DOHH2 (cell line): ENCODE data around the gene TEX36.

Experiments
- H3F3A ChIP-seq: fragments of 200-600 bp; sonication (generic), shearing (Covaris generic); 2 replicates; pipeline ENCODE4 v1.6.0; 2016; ENCODE audit warnings: antibody characterized with exemption, mild to moderate bottlenecking; ENCODE audit not compliant: control insufficient read depth, insufficient read depth
- H3K27ac ChIP-seq: fragments of 200-600 bp; sonication (generic); 2 replicates; pipeline ENCODE4 v1.5.1; 2014; ENCODE audit warnings: low read depth, mild to moderate bottlenecking, low read length, moderate library complexity
- H3K27me3 ChIP-seq: fragments of 200-600 bp; sonication (generic); 2 replicates; pipeline ENCODE4 v1.6.1; 2014; ENCODE audit warnings: mild to moderate bottlenecking, low read length, mixed read lengths; ENCODE audit not compliant: control insufficient read depth
- H3K36me3 ChIP-seq: fragments of 200-600 bp; sonication (generic); 2 replicates; pipeline ENCODE4 v1.6.1; 2014; ENCODE audit warnings: mild to moderate bottlenecking, low read length, moderate library complexity, mixed read lengths; ENCODE audit not compliant: control insufficient read depth
- H3K4me1 ChIP-seq: fragments of 200-600 bp; sonication (generic); 2 replicates; pipeline ENCODE4 v1.6.1; 2014; ENCODE audit warnings: mild to moderate bottlenecking, low read length, mixed read lengths; ENCODE audit not compliant: control insufficient read depth
- H3K4me2 ChIP-seq: fragments of 200-600 bp; sonication (generic); 2 replicates; pipeline ENCODE4 v1.6.0; 2014; ENCODE audit warnings: mild to moderate bottlenecking, low read length, moderate library complexity
- H3K4me3 ChIP-seq: fragments of 200-600 bp; sonication (generic); 2 replicates; pipeline ENCODE4 v1.5.1; 2014; ENCODE audit warnings: mild to moderate bottlenecking, low read length, mixed read lengths
- H3K79me2 ChIP-seq: fragments of 200-600 bp; sonication (generic); 2 replicates; pipeline ENCODE4 v1.6.1; 2014; ENCODE audit warnings: mild to moderate bottlenecking, low read length, mixed read lengths; ENCODE audit not compliant: control insufficient read depth
- H3K9me2 ChIP-seq: fragments of 200-600 bp; sonication (generic); replicated peaks from 2 replicates; pipeline ENCODE4 v1.6.1; 2014; ENCODE audit warnings: mild to moderate bottlenecking, low read length, mixed read lengths; ENCODE audit not compliant: control insufficient read depth
- H3K9me3 ChIP-seq: fragments of 200-600 bp; sonication (generic); 2 replicates; pipeline ENCODE4 v1.6.1; 2014; ENCODE audit warnings: antibody characterized with exemption, low read length, mixed read lengths; ENCODE audit not compliant: control insufficient read depth, insufficient read depth
- H4K20me1 ChIP-seq: fragments of 200-600 bp; sonication (generic); 2 replicates; pipeline ENCODE4 v1.6.0; 2014; ENCODE audit warnings: low read depth, mild to moderate bottlenecking, antibody characterized with exemption, low read length, moderate library complexity; ENCODE audit not compliant: control insufficient read depth, insufficient read depth
- EZH2phosphoT487 ChIP-seq: fragments of 200-600 bp; sonication (generic); IDR thresholded peaks from 2 replicates; pipeline ENCODE4 v1.6.1; 2017; ENCODE audit warnings: borderline replicate concordance, mild to moderate bottlenecking, antibody characterized with exemption, low read length, moderate library complexity, mixed read lengths
- TF ChIP-seq, protein P1 (sequence below): fragments of 200-600 bp; sonication (generic); IDR thresholded peaks from one replicate; pipeline ENCODE4 v1.5.1; 2014; ENCODE audit warnings: antibody characterized with exemption, mild to moderate bottlenecking, low read depth, low read length; ENCODE audit not compliant: poor library complexity, severe bottlenecking

TEX36 gene

GRCh38 chr10:125641398-125641797 is 41.6 kb downstream of the TEX36 start:
- Histone ChIP-seq H3K36me3 (no peaks in the 10 kb centered on the region), H3K9me3 (no peaks in the 10 kb centered on the region), H3K27ac (no peak overlapping the region), H3K79me2 (no peaks in the 10 kb centered on the region), H3K4me1 (no peaks in the 10 kb centered on the region), H3F3A (no peaks in the 10 kb centered on the region), H4K20me1 (no peaks in the 10 kb centered on the region), H3K27me3 (no peaks in the 10 kb centered on the region), H3K4me3 (no peak overlapping the region), H3K9me2 (no peaks in the 10 kb centered on the region), H3K4me2 (no peak overlapping the region)
- TF ChIP-seq, protein P1, sequence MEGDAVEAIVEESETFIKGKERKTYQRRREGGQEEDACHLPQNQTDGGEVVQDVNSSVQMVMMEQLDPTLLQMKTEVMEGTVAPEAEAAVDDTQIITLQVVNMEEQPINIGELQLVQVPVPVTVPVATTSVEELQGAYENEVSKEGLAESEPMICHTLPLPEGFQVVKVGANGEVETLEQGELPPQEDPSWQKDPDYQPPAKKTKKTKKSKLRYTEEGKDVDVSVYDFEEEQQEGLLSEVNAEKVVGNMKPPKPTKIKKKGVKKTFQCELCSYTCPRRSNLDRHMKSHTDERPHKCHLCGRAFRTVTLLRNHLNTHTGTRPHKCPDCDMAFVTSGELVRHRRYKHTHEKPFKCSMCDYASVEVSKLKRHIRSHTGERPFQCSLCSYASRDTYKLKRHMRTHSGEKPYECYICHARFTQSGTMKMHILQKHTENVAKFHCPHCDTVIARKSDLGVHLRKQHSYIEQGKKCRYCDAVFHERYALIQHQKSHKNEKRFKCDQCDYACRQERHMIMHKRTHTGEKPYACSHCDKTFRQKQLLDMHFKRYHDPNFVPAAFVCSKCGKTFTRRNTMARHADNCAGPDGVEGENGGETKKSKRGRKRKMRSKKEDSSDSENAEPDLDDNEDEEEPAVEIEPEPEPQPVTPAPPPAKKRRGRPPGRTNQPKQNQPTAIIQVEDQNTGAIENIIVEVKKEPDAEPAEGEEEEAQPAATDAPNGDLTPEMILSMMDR: no peak
- no peak for TF ChIP-seq EZH2phosphoT487

DNA sequence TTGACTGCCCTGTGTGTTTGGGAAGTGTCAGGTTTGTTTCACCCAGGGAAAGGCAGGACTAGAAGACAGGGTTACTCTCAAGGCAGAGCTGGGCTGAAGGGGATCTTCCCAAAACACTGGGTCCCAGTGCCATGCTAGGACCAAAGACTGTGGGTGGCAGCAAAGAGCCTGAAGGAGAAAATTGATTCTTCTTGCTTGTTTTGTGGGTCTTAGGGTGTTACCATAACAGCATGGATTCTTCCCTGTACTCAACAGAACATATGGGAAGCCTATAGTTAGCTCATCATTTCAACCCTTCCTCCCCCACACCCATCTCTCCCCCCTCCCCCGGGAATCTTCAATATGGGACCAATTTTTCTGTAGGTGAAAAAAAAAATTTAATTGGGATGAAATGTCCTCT is 42.3 kb downstream of the TEX36 start:
- Histone ChIP-seq H3K79me2 (no peaks in the 10 kb centered on the region), H3K4me3 (no peak overlapping the region), H3K36me3 (no peaks in the 10 kb centered on the region), H3K4me2 (no peak overlapping the region), H3K27ac (no peak overlapping the region), H3K4me1 (no peaks in the 10 kb centered on the region), H3K9me2 (no peaks in the 10 kb centered on the region), H3K27me3 (no peaks in the 10 kb centered on the region), H3K9me3 (no peaks in the 10 kb centered on the region), H4K20me1 (no peaks in the 10 kb centered on the region), H3F3A (no peaks in the 10 kb centered on the region)
- TF ChIP-seq, protein P1: no peak
- TF ChIP-seq EZH2phosphoT487: no peak

DNA sequence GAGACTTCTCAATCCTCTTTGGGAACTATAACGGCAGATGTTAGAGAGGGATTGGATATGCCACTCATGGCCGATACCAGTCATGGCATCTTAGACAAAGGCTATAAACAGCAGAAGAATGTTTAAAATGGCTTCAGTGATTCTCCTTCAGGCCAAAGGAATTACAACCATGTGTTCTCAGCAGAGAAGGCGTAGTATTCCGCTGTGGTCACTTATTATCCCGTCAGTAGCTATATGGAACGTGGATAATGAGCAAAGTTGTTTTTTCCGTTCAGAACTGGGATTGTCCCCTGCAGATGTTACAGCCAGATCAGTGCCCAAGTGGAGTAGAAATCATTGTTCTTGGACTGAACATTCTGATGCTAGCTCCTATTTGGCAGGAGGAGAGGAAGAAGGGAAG is 43.1 kb downstream of the TEX36 start:
- Histone ChIP-seq H3F3A (no peaks in the 10 kb centered on the region), H3K4me1 (no peaks in the 10 kb centered on the region), H3K27me3 (no peaks in the 10 kb centered on the region), H3K4me3 (no peak overlapping the region), H3K27ac (no peak overlapping the region), H4K20me1 (no peaks in the 10 kb centered on the region), H3K36me3 (no peaks in the 10 kb centered on the region), H3K4me2 (no peak overlapping the region), H3K79me2 (no peaks in the 10 kb centered on the region), H3K9me2 (no peaks in the 10 kb centered on the region), H3K9me3 (no peaks in the 10 kb centered on the region)
- no peak for TF ChIP-seq EZH2phosphoT487
- TF ChIP-seq, protein P1: no peak

DNA sequence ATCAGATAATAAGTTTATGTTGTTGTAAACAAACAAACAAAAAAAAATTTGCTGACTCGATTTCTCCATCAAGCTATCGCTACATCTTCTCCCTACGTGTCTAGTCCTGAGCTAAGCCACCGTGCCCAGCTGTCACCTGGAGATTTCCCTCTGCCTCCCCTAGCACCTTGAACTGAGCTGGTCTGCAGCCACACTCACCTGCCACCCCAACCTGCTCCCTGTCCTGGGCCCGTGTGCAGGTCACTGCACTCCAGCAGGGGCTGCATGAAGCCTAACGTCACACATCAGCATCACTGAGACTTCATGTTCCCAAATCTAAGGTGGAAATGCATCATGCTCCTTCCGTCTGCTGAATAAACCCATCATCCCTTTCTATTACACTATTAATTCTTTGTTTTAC is 44.4 kb downstream of the TEX36 start:
- H3K9me3 ChIP-seq: no peaks in the 10 kb centered on the region
- H3K4me2 ChIP-seq: no peak overlapping the region
- H3K79me2 ChIP-seq: no peaks in the 10 kb centered on the region
- no peaks in the 10 kb centered on the region for H3K4me1 ChIP-seq
- TF ChIP-seq EZH2phosphoT487: no peak
- TF ChIP-seq, protein P1: no peak
- no peaks in the 10 kb centered on the region for H3F3A ChIP-seq
- no peak overlapping the region for H3K4me3 ChIP-seq
- H3K27me3 ChIP-seq: no peaks in the 10 kb centered on the region
- no peaks in the 10 kb centered on the region for H3K9me2 ChIP-seq
- no peaks in the 10 kb centered on the region for H3K36me3 ChIP-seq
- no peak overlapping the region for H3K27ac ChIP-seq
- no peaks in the 10 kb centered on the region for H4K20me1 ChIP-seq
